NOMO-1 treated with DMSO at 0.1 percent for 48 hours (cell line): ENCODE data around the gene TTL.

Source experiments
- DNase-seq: peaks from one replicate; lab custom pipeline; 2025; ENCODE audit not compliant: unreplicated experiment; lab: John Stamatoyannopoulos, UW

The TTL gene

GRCh38 chr2:112580084-112580483 lies 98.1 kb downstream of the TTL start:
- DNase-seq = no peak

- peak; percentile 70 for DNase-seq
These were observed 100.4 kb downstream of the TTL start for GRCh38 chr2:112582314-112582746.

- peak; percentile 71 for DNase-seq
These were observed 101.7 kb downstream of the TTL start for GRCh38 chr2:112583497-112584133.

- peak; percentile 99 for DNase-seq
These were observed 102.4 kb downstream of the TTL start, which contains the start of gene CHCHD5 for GRCh38 chr2:112584134-112584890. CHCHD5 (plus strand) TSS chr2:112584609; CDS start chr2:112584648, 39 bp downstream.

GRCh38 chr2:112584891-112585250 lies 102.9 kb downstream of the TTL start:
- no peak for DNase-seq

- DNase-seq = no peak
These were observed 103.4 kb downstream of the TTL start for GRCh38 chr2:112585400-112585799.

GRCh38 chr2:112585873-112586464 lies 104.0 kb downstream of the TTL start:
- no peak for DNase-seq

GRCh38 chr2:112588611-112589045 lies 106.7 kb downstream of the TTL start:
- DNase-seq = no peak
